Left lung (tissue), 10 donors: Measurements from ENCODE around the gene PDE4DIP. TPM values are rescaled to one million over a fixed set of nuclear protein-coding genes. Genes with fewer than 3 reads are reported as not detected.
A peak's percentile ranks its signal among the peaks of the same experiment; 100 is the strongest.
"Not testable (repeated sequence)": the region's sequence is repeated elsewhere in the genome, so short reads cannot be mapped to it uniquely, and the experiment has no call there.

Experiments
- ATAC-seq: fragments of 200-7000 bp; cut with Tn5 transposase; one replicate; pipeline ENCODE4 v1.9.1; 2020; ENCODE audit warnings: moderate library complexity
- DNase-seq, 4 donors: peaks; one replicate each; pipeline ENCODE4 v3.0.0-alpha.2; 2013 to 2020
- H3K27ac ChIP-seq, 2 donors: fragments of 200-600 bp; sonication (generic) in 1 of 2; one replicate each; pipeline versions ENCODE4 v1.5.0 to v1.8.0; 2020 to 2021
- H3K27me3 ChIP-seq, 2 donors: fragments of 200-600 bp; sonication (generic) in 1 of 2; one replicate each; pipeline versions ENCODE4 v1.5.0 to v1.8.0; 2020 to 2021
- H3K36me3 ChIP-seq, 2 donors: fragments of 200-600 bp; sonication (generic) in 1 of 2; one replicate each; pipeline versions ENCODE4 v1.5.0 to v1.8.0; 2020 to 2021
- H3K4me1 ChIP-seq, 2 donors: fragments of 200-600 bp; one replicate each; pipeline ENCODE4 v1.8.0; 2021
- H3K4me3 ChIP-seq, 2 donors: fragments of 200-600 bp; sonication (generic) in 1 of 2; one replicate each; pipeline versions ENCODE4 v1.5.0 to v1.8.0; 2020 to 2021; ENCODE audit warnings: mild to moderate bottlenecking in 1 of 2
- H3K9me3 ChIP-seq, 2 donors: fragments of 200-600 bp; sonication (generic) in 1 of 2; one replicate each; pipeline versions ENCODE4 v1.5.0 to v1.8.0; 2020 to 2021
- intact Hi-C, 2 donors: fragments of 100-400 bp; cut with DNase I; formaldehyde crosslinking; loops; one replicate each; pipeline versions ENCODE4 v1.11.2 to v1.14.2; 2022
- polyA plus RNA-seq, 6 donors: library from polyadenylated mRNA; unstranded; fragments of 120-200 nt; gene quantifications; one replicate each; pipeline ENCODE4 v1.2.1, GENCODE V29; 2013; ENCODE audit not compliant: insufficient read length in 6 of 6
- total RNA-seq, 2 donors: library from RNA; stranded (reverse); fragmentation: NEBNext Ultra II Directional; extraction: Animal tissue kit (Norgen Biotek cat#: 25700); gene quantifications; one replicate each; pipeline ENCODE4 v1.2.1, GENCODE V29; 2021
- donor health status: DM: no; HTN: yes; CAD: no.
- donor health status: DM: no; HTN: no; CAD: no.

The PDE4DIP gene
- total and polyA plus RNA-seq, 8 donors = 46.3 to 139 (median 61.5) TPM

DNA sequence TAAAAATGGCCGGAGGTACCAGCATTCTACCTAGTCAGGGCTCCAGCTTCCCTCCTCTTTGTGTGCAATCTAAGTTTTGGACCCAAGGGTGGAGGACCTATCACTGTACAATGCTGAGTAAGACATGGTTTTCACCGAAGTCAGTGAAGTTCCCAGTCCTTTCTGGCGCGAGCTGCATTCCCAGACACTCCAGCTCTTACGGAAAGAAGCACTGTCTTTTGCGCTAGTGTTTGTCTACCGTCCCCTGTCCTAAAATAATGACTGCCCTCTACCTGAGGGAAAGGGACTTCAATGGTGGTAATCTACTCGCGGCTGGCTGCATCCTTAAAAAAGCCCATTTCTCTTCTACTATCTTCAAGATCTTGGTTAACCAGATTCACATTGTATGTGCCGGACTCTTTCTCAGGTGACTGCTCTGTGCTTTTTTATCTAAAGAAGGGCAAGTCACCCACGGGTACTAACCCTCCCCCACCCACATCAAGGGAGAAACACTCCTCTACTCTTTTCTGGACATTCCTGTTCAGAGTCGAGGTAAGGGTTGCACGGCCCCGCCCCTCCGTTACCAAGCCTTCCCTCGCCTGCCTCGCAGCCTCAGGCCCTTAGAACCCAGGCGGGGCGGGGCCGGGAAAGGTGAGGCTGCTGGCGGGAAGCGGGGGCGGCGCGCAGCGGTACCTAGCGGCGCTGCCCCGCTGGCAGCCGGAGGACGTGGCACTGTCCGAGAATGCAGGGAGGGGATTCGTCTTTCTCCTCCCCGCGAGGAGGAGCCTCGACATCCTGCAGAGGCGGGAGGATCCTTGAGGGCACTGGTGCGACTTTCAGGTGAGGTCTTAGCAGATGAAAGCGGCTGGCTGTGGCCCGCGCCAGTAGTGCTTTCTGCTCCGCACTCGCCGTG lies 107.4 kb downstream of the PDE4DIP start:
- H3K9me3 ChIP-seq, H3K36me3 ChIP-seq, H3K4me1 ChIP-seq, H3K27me3 ChIP-seq, intact Hi-C loops: not testable (repeated sequence)
- H3K27ac ChIP-seq = peak overlapping the region; percentile 67 to 70
- H3K4me3 ChIP-seq = peak overlapping the region; percentile 51
- DNase-seq (peak; percentile 79 to 86 (median 84)), ATAC-seq (peak; percentile 84)

- H3K4me3 ChIP-seq = peak overlapping the region; percentile 51
- ATAC-seq (peak; percentile 84), DNase-seq (peak in 2 of 4 donors; percentile 86 to 91)
- H3K27me3 ChIP-seq, H3K4me1 ChIP-seq, intact Hi-C loops, H3K36me3 ChIP-seq, H3K9me3 ChIP-seq: not testable (repeated sequence)
- peak overlapping the region; percentile 67 to 70 for H3K27ac ChIP-seq
Observed at GRCh38 chr1:148952253-148952937, 108.2 kb downstream of the PDE4DIP start.

DNA sequence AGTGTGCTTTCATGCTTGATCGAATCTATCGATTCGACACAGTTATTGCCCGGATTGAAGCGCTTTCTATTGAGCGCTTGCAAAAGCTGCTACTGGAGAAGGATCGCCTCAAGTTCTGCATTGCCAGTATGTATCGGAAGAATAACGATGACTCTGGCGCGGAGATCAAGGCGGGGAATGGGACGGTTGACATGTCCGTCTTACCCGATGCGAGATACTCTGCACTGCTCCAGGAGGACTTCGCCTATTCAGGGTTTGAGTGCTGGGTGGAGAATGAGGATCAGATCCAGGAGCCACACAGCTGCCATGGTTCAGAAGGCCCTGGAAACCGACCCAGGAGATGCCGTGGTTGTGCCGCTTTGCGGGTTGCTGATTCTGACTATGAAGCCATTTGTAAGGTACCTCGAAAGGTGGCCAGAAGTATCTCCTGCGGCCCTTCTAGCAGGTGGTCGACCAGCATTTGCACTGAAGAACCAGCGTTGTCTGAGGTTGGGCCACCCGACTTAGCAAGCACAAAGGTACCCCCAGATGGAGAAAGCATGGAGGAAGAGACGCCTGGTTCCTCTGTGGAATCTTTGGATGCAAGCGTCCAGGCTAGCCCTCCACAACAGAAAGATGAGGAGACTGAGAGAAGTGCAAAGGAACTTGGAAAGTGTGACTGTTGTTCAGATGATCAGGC lies 108.8 kb downstream of the PDE4DIP start:
- DNase-seq = peak in 3 of 4 donors; percentile 10 to 25 (median 13)
- intact Hi-C loops, H3K9me3 ChIP-seq, H3K27me3 ChIP-seq, H3K4me1 ChIP-seq, H3K36me3 ChIP-seq: not testable (repeated sequence)
- peak overlapping the region; percentile 51 for H3K4me3 ChIP-seq
- ATAC-seq = peak; percentile 1
- H3K27ac ChIP-seq = peak overlapping the region; percentile 28 to 56

DNA sequence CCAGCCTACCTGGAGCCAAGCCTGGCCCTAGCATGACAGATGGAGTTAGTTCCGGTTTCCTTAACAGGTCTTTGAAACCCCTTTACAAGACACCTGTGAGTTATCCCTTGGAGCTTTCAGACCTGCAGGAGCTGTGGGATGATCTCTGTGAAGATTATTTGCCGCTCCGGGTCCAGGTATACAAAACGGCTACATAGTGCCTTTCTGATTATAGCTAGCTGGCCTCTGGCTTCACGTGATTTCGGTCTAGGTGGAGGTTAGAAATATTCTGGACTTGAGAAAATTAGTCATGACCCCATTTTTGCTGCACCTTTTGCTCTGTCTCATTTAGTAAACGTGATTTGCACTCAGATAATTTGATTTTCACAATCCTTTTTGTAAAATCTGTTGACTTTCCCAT lies 109.5 kb downstream of the PDE4DIP start:
- intact Hi-C loops, H3K4me1 ChIP-seq: not testable (repeated sequence)
- peak overlapping the region; percentile 17 to 51 for H3K4me3 ChIP-seq

GRCh38 chr1:148958343-148958742 lies 114.1 kb downstream of the PDE4DIP start:
- H3K36me3 ChIP-seq = not testable (repeated sequence)

More for the DNA sequence above, 109.5 kb downstream of the PDE4DIP start:
- H3K36me3 ChIP-seq, H3K9me3 ChIP-seq, H3K27me3 ChIP-seq, H3K27ac ChIP-seq, DNase-seq, ATAC-seq: not testable (repeated sequence)

DNA sequence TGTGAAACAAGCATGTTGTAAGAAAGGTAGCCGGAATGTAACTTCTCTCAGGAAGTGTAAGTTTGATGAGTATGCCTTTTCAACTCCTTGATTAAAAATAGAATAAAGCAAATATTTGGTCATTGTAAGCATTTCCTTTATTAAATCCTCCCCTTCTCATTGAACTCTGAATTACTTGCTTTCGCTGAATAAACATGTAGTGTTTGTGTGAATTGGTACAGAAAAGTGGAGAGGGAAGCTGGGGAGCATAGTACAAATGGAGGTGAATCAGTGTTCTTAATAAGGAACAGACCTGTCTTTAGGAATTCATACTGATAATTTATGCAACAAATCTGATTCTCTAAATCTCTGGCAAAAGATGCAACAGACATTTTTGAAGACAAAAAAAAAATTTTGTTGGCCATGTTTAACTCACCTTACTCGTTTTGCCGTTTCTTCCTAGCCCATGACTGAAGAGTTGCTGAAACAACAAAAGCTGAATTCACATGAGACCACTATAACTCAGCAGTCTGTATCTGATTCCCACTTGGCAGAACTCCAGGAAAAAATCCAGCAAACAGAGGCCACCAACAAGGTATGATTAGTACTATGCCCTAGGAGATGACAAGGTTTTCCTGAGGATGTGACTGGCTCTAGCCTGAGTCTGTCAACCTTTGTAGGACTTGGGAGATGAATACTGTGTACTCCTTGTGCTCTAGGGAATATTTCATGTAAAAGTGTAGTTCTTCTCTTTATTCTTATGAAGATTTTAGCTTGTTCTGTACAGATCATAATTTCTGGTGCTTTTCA lies 116.2 kb downstream of the PDE4DIP start:
- H3K27ac ChIP-seq, H3K36me3 ChIP-seq, H3K27me3 ChIP-seq, H3K9me3 ChIP-seq, H3K4me3 ChIP-seq, intact Hi-C loops, DNase-seq, H3K4me1 ChIP-seq: not testable (repeated sequence)
- peak; percentile 71 for ATAC-seq

More at GRCh38 chr1:148958343-148958742, 114.1 kb downstream of the PDE4DIP start:
- H3K27me3 ChIP-seq, ATAC-seq, H3K27ac ChIP-seq, DNase-seq, H3K4me1 ChIP-seq, H3K9me3 ChIP-seq, intact Hi-C loops, H3K4me3 ChIP-seq: not testable (repeated sequence)

- H3K27me3 ChIP-seq, DNase-seq, H3K4me3 ChIP-seq, ATAC-seq, H3K27ac ChIP-seq, H3K4me1 ChIP-seq, H3K36me3 ChIP-seq, H3K9me3 ChIP-seq, intact Hi-C loops: not testable (repeated sequence)
Observed at GRCh38 chr1:148962127-148962857, 118.1 kb downstream of the PDE4DIP start.

DNA sequence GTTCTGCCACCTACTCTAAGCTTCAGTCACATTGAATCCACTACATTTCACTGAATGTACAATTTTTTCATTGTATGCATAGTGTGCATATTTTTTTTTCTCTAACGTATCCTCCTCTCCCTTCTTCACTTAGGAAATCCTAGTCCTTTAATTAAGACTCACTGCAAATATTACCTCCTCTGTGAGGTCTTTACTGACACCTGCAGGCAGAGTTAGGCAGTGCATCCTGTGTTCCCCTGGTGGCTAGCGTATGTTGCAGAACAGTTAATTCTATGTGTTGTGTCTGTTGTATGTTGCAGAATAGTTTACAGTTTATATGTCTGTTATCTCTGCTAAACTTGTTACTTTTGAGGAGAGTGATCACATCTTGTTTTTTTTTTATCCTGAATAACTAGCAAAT lies 121.9 kb downstream of the PDE4DIP start:
- H3K27me3 ChIP-seq, intact Hi-C loops, H3K9me3 ChIP-seq, DNase-seq, H3K4me3 ChIP-seq, H3K4me1 ChIP-seq, H3K27ac ChIP-seq: not testable (repeated sequence)
- peaks cover 0 to 18% of the 10 kb centered on the region in 2 donors for H3K36me3 ChIP-seq
- ATAC-seq = peak; percentile 99

- H3K4me3 ChIP-seq, H3K4me1 ChIP-seq, H3K9me3 ChIP-seq, ATAC-seq, DNase-seq, H3K27ac ChIP-seq, H3K27me3 ChIP-seq, intact Hi-C loops: not testable (repeated sequence)
- peaks cover 0 to 16% of the 10 kb centered on the region in 2 donors for H3K36me3 ChIP-seq
Observed at GRCh38 chr1:148967580-148967979, 123.4 kb downstream of the PDE4DIP start.

- H3K9me3 ChIP-seq, ATAC-seq, H3K4me3 ChIP-seq, H3K4me1 ChIP-seq, DNase-seq, H3K27ac ChIP-seq, H3K27me3 ChIP-seq, intact Hi-C loops: not testable (repeated sequence)
- H3K36me3 ChIP-seq = peaks cover 0 to 12% of the 10 kb centered on the region in 2 donors
Observed at GRCh38 chr1:148968682-148969081, 124.5 kb downstream of the PDE4DIP start.

DNA sequence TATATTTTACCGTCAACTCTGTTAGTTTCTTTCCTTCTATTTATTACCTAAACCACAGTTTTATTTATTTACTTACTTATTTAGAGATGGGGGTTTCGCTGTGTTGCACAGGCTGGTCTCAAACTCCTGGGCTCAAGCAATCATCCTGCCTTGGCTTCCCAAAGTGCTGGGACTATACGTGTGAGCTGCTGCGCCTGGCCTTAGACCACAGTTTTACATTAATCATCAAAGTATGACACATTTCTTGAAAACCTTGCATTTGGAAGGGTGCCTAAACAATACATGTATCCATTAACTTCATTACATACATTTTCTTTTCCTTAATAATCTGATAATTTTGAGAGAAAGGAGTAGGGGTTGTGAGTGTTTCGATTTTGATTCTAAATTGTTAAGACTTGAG lies 124.9 kb downstream of the PDE4DIP start:
- peaks cover 0 to 12% of the 10 kb centered on the region in 2 donors for H3K36me3 ChIP-seq
- H3K27me3 ChIP-seq, DNase-seq, H3K4me3 ChIP-seq, H3K4me1 ChIP-seq, ATAC-seq, H3K27ac ChIP-seq, intact Hi-C loops, H3K9me3 ChIP-seq: not testable (repeated sequence)

- H3K4me1 ChIP-seq, H3K4me3 ChIP-seq, H3K27ac ChIP-seq, H3K27me3 ChIP-seq, H3K9me3 ChIP-seq, intact Hi-C loops, ATAC-seq, DNase-seq: not testable (repeated sequence)
- H3K36me3 ChIP-seq = peaks cover 0 to 30% of the 10 kb centered on the region in 2 donors
Observed at GRCh38 chr1:148975453-148975852, 131.2 kb downstream of the PDE4DIP start.
